Loucy (cell line): ENCODE results near the gene MTMR3.

ENCODE experiments used
- H2AFZ ChIP-seq: fragments of 200-600 bp; sonication (generic); 2 replicates; pipeline ENCODE4 v1.6.0; 2016; ENCODE audit warnings: antibody characterized with exemption, mild to moderate bottlenecking, low read length, moderate library complexity
- H3F3A ChIP-seq: fragments of 200-600 bp; 2 replicates; pipeline ENCODE4 v1.6.0; 2016; ENCODE audit warnings: antibody characterized with exemption, low read depth, mild to moderate bottlenecking
- H3K27me3 ChIP-seq: fragments of 200-600 bp; sonication (generic); 2 replicates; pipeline ENCODE4 v1.6.1; 2014; ENCODE audit warnings: low read length, mild to moderate bottlenecking; ENCODE audit not compliant: insufficient read depth, poor library complexity, severe bottlenecking
- H3K36me3 ChIP-seq: fragments of 200-600 bp; sonication (generic); 2 replicates; pipeline ENCODE4 v1.6.1; 2016; ENCODE audit warnings: low read length; ENCODE audit not compliant: insufficient read depth
- H3K4me1 ChIP-seq: fragments of 200-600 bp; sonication (generic); 2 replicates; pipeline ENCODE4 v1.5.1; 2014; ENCODE audit warnings: low read length, mild to moderate bottlenecking; ENCODE audit not compliant: insufficient read depth, poor library complexity, severe bottlenecking
- H3K4me2 ChIP-seq: fragments of 200-600 bp; sonication (generic); 2 replicates; pipeline ENCODE4 v1.6.0; 2014; ENCODE audit warnings: antibody characterized with exemption, low read length, low read depth, mild to moderate bottlenecking; ENCODE audit not compliant: poor library complexity, severe bottlenecking
- H3K4me3 ChIP-seq: fragments of 200-600 bp; sonication (generic); 2 replicates; pipeline ENCODE4 v1.5.1; 2014; ENCODE audit warnings: low read length, mild to moderate bottlenecking, mixed read lengths; ENCODE audit not compliant: poor library complexity, severe bottlenecking
- H3K79me2 ChIP-seq: fragments of 200-600 bp; sonication (generic); 2 replicates; pipeline ENCODE4 v1.6.1; 2014; ENCODE audit warnings: low read length; ENCODE audit not compliant: insufficient read depth
- H3K9ac ChIP-seq: fragments of 200-600 bp; sonication (generic); 2 replicates; pipeline ENCODE4 v1.6.0; 2014; ENCODE audit warnings: mild to moderate bottlenecking, low read depth, low read length, moderate library complexity; ENCODE audit not compliant: poor library complexity, severe bottlenecking
- H3K9me2 ChIP-seq: fragments of 200-600 bp; sonication (generic); replicated peaks from 2 replicates; pipeline ENCODE4 v1.6.1; 2016; ENCODE audit warnings: low read depth, low read length, mixed read lengths
- H3K9me3 ChIP-seq: fragments of 200-600 bp; sonication (generic); 2 replicates; pipeline ENCODE4 v1.6.1; 2014; ENCODE audit warnings: mild to moderate bottlenecking, antibody characterized with exemption, low read length, low read depth; ENCODE audit not compliant: insufficient read depth
- H4K20me1 ChIP-seq: fragments of 200-600 bp; sonication (generic); 2 replicates; pipeline ENCODE4 v1.6.0; 2014; ENCODE audit warnings: antibody characterized with exemption, low read length, mild to moderate bottlenecking; ENCODE audit not compliant: insufficient read depth, poor library complexity, severe bottlenecking
- EZH2phosphoT487 ChIP-seq: fragments of 200-600 bp; IDR thresholded peaks from 2 replicates; pipeline ENCODE4 v1.6.1; 2018; ENCODE audit warnings: antibody characterized with exemption, mild to moderate bottlenecking, moderate library complexity, borderline replicate concordance
- TF ChIP-seq, protein P1 (sequence below): fragments of 200-600 bp; sonication (generic); conservative IDR thresholded peaks from 2 replicates; pipeline ENCODE4 v1.5.1; 2014; ENCODE audit warnings: mild to moderate bottlenecking, antibody characterized with exemption, low read length

Gene MTMR3

DNA sequence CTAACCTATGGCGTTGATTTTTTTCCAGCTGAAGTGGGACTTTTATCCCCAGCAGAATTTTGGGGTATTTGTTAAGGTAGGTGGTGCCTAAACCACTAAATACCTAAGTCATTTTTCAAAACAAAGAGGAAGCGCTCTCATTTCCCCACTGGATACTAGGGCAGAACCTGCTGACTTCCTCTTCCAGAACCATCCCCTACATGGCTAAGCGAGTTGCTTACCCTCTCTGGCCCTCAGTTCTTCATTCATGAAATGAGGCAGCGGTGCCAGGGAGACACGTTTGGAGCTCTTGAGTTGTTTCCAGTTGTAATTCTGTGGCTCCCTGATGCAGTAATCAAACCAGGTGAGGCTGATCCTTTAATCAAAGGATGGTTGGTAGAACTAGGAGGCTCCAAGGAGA, 10.0 kb upstream of the MTMR3 start:
- no peaks in the 10 kb centered on the region for H3K9me2 ChIP-seq
- H3F3A ChIP-seq = no peaks in the 10 kb centered on the region
- no peaks in the 10 kb centered on the region for H4K20me1 ChIP-seq
- no peak overlapping the region for H3K4me3 ChIP-seq
- no peak overlapping the region for H2AFZ ChIP-seq
- no peak overlapping the region for H3K9ac ChIP-seq
- no peaks in the 10 kb centered on the region for H3K79me2 ChIP-seq
- H3K4me2 ChIP-seq = no peak overlapping the region
- no peaks in the 10 kb centered on the region for H3K27me3 ChIP-seq
- peaks cover 3% of the 10 kb centered on the region for H3K4me1 ChIP-seq
- no peaks in the 10 kb centered on the region for H3K9me3 ChIP-seq
- H3K36me3 ChIP-seq = no peaks in the 10 kb centered on the region
- TF ChIP-seq, protein P1, sequence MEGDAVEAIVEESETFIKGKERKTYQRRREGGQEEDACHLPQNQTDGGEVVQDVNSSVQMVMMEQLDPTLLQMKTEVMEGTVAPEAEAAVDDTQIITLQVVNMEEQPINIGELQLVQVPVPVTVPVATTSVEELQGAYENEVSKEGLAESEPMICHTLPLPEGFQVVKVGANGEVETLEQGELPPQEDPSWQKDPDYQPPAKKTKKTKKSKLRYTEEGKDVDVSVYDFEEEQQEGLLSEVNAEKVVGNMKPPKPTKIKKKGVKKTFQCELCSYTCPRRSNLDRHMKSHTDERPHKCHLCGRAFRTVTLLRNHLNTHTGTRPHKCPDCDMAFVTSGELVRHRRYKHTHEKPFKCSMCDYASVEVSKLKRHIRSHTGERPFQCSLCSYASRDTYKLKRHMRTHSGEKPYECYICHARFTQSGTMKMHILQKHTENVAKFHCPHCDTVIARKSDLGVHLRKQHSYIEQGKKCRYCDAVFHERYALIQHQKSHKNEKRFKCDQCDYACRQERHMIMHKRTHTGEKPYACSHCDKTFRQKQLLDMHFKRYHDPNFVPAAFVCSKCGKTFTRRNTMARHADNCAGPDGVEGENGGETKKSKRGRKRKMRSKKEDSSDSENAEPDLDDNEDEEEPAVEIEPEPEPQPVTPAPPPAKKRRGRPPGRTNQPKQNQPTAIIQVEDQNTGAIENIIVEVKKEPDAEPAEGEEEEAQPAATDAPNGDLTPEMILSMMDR = no peak
- no peak for TF ChIP-seq EZH2phosphoT487

- Histone ChIP-seq H3K27me3 (no peaks in the 10 kb centered on the region), H3K79me2 (no peaks in the 10 kb centered on the region), H3K36me3 (no peaks in the 10 kb centered on the region), H4K20me1 (no peaks in the 10 kb centered on the region), H3K4me1 (peaks cover 3% of the 10 kb centered on the region), H3K9ac (no peak overlapping the region), H3K9me2 (no peaks in the 10 kb centered on the region), H3K9me3 (no peaks in the 10 kb centered on the region), H3K4me2 (no peak overlapping the region), H3K4me3 (no peak overlapping the region), H3F3A (no peaks in the 10 kb centered on the region), H2AFZ (no peak overlapping the region)
- TF ChIP-seq, protein P1 = no peak
- TF ChIP-seq EZH2phosphoT487 = no peak
Observed at GRCh38 chr22:29873943-29874342, 9.0 kb upstream of the MTMR3 start.

- Histone ChIP-seq H3K27me3 (no peaks in the 10 kb centered on the region), H3K4me3 (no peak overlapping the region), H3K9ac (no peak overlapping the region), H3K79me2 (no peaks in the 10 kb centered on the region), H3F3A (no peaks in the 10 kb centered on the region), H3K4me2 (no peak overlapping the region), H2AFZ (no peak overlapping the region), H3K9me3 (no peaks in the 10 kb centered on the region), H3K36me3 (no peaks in the 10 kb centered on the region), H3K4me1 (no peaks in the 10 kb centered on the region), H4K20me1 (no peaks in the 10 kb centered on the region), H3K9me2 (no peaks in the 10 kb centered on the region)
- TF ChIP-seq EZH2phosphoT487 = no peak
- TF ChIP-seq, protein P1 = no peak
Observed at GRCh38 chr22:29877620-29878019, 5.4 kb upstream of the MTMR3 start.
